Pulmonary artery endothelial cell (primary cell): ENCODE measurements around the gene YIPF4. TPM values are rescaled to one million over a fixed set of nuclear protein-coding genes. Genes with fewer than 3 reads are reported as not detected.
"Not testable (repeated sequence)": the region's sequence is repeated elsewhere in the genome, so short reads cannot be mapped to it uniquely, and the experiment has no call there.

ENCODE experiments used
- DNase-seq: peaks from one replicate; pipeline ENCODE4 v3.0.0-alpha.2; 2011; ENCODE audit warnings: low read depth, low spot score
- total RNA-seq: library from RNA; depleted of rRNA; stranded (reverse); fragments of >200 nt; gene quantifications from 2 replicates; pipeline ENCODE4 v1.2.3, GENCODE V29; 2014

YIPF4 gene
- total RNA-seq, 1 donor from 2014 or later, result 11.1 TPM

GRCh38 chr2:32365679-32366078 lies 88.0 kb downstream of the YIPF4 start:
- not testable (repeated sequence) for DNase-seq

Other genes with a start within 250 kb of the YIPF4 start
- 75.5 and 98.2 TPM in 2 replicates for gene DPY30, start 238.1 kb upstream of the YIPF4 start, total RNA-seq
- 28.3 and 34.9 TPM in 2 replicates for gene SPAST, start 214.3 kb upstream of the YIPF4 start, total RNA-seq
- 18.1 and 24.5 TPM in 2 replicates for gene SLC30A6, start 112.0 kb upstream of the YIPF4 start, total RNA-seq
- not detected in 2 replicates for gene NLRC4, start 13.0 kb upstream of the YIPF4 start, total RNA-seq
- gene BIRC6, start 79.1 kb downstream of the YIPF4 start, total RNA-seq, result 159 and 176 TPM in 2 replicates